Measurements from ENCODE around the gene P2RY12.

Gene P2RY12

GRCh38 chr3:151299006-151299405 is 85.5 kb downstream of the P2RY12 start:
- no peak overlapping the region for H3K27ac ChIP-seq (ENCODE audit: extremely low read depth, low read depth, low read length)
- POLR2A ChIA-PET: no interaction called here

GRCh38 chr3:151297429-151297828 is 87.1 kb downstream of the P2RY12 start:
- Histone ChIP-seq H3K4me3 (ENCODE audit: low read depth, low read length) (no peak overlapping the region), H3K36me3 (ENCODE audit: control insufficient read depth in 2 of 2, insufficient read depth in 1 of 2, low read length in 2 of 2) (no peaks in the 10 kb centered on the region), H3K9me3 (ENCODE audit: control insufficient read depth, insufficient read depth, low read depth, low read length) (no peaks in the 10 kb centered on the region), H3K27ac (ENCODE audit: extremely low read depth, low read depth, low read length) (no peak overlapping the region), H3K4me1 (ENCODE audit: control insufficient read depth, insufficient read depth, low read length) (no peaks in the 10 kb centered on the region)
- CTCF ChIA-PET: no interaction called here
- POLR2A ChIA-PET: no interaction called here
- TF ChIP-seq SP7 (tag by site-specific recombination; IDR thresholded peaks at IDR 0.05) (no peak), ZNF701 (tag by site-specific recombination; IDR thresholded peaks at IDR 0.05) (no peak), ZNF544 (tag by site-specific recombination; IDR thresholded peaks at IDR 0.05) (no peak), ZNF302 (tag by site-specific recombination; IDR thresholded peaks at IDR 0.05; ENCODE audit: low read depth) (no peak), MYNN (tag by site-specific recombination; IDR thresholded peaks at IDR 0.05; ENCODE audit: borderline replicate concordance) (no peak), ZNF16 (tag by site-specific recombination; IDR thresholded peaks at IDR 0.05; ENCODE audit: low read depth) (no peak), GFI1B (tag by site-specific recombination; IDR thresholded peaks at IDR 0.05) (no peak)
- TF ChIP-seq, protein P1, sequence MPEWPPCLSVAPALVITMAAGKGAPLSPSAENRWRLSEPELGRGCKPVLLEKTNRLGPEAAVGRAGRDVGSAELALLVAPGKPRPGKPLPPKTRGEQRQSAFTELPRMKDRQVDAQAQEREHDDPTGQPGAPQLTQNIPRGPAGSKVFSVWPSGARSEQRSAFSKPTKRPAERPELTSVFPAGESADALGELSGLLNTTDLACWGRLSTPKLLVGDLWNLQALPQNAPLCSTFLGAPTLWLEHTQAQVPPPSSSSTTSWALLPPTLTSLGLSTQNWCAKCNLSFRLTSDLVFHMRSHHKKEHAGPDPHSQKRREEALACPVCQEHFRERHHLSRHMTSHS (tag by site-specific recombination; IDR thresholded peaks at IDR 0.05): no peak

More at GRCh38 chr3:151299006-151299405, 85.5 kb downstream of the P2RY12 start:
- Histone ChIP-seq H3K4me3 (ENCODE audit: low read depth, low read length) (no peak overlapping the region), H3K4me1 (ENCODE audit: control insufficient read depth, insufficient read depth, low read length) (no peaks in the 10 kb centered on the region), H3K36me3 (ENCODE audit: control insufficient read depth in 2 of 2, insufficient read depth in 1 of 2, low read length in 2 of 2) (no peaks in the 10 kb centered on the region), H3K9me3 (ENCODE audit: control insufficient read depth, insufficient read depth, low read depth, low read length) (no peaks in the 10 kb centered on the region)
- CTCF ChIA-PET: no interaction called here
- TF ChIP-seq, protein P2, sequence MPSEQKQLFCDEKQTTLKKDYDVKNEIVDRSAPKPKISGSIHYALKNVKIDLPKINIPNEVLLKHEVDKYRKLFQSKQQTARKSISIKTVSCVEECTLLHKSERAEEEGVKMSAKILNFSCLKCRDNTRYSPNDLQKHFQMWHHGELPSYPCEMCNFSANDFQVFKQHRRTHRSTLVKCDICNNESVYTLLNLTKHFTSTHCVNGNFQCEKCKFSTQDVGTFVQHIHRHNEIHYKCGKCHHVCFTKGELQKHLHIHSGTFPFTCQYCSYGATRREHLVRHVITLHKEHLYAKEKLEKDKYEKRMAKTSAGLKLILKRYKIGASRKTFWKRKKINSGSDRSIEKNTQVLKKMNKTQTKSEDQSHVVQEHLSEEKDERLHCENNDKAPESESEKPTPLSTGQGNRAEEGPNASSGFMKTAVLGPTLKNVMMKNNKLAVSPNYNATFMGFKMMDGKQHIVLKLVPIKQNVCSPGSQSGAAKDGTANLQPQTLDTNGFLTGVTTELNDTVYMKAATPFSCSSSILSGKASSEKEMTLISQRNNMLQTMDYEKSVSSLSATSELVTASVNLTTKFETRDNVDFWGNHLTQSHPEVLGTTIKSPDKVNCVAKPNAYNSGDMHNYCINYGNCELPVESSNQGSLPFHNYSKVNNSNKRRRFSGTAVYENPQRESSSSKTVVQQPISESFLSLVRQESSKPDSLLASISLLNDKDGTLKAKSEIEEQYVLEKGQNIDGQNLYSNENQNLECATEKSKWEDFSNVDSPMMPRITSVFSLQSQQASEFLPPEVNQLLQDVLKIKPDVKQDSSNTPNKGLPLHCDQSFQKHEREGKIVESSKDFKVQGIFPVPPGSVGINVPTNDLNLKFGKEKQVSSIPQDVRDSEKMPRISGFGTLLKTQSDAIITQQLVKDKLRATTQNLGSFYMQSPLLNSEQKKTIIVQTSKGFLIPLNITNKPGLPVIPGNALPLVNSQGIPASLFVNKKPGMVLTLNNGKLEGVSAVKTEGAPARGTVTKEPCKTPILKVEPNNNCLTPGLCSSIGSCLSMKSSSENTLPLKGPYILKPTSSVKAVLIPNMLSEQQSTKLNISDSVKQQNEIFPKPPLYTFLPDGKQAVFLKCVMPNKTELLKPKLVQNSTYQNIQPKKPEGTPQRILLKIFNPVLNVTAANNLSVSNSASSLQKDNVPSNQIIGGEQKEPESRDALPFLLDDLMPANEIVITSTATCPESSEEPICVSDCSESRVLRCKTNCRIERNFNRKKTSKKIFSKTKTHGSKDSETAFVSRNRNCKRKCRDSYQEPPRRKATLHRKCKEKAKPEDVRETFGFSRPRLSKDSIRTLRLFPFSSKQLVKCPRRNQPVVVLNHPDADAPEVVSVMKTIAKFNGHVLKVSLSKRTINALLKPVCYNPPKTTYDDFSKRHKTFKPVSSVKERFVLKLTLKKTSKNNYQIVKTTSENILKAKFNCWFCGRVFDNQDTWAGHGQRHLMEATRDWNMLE (tag by site-specific recombination; conservative IDR thresholded peaks at IDR 0.05; ENCODE audit: low read depth): no peak
- TF ChIP-seq OVOL3 (tag by site-specific recombination; IDR thresholded peaks at IDR 0.05) (no peak), ZNF843 (tag by site-specific recombination; IDR thresholded peaks at IDR 0.05) (no peak), ZNF223 (tag by site-specific recombination; IDR thresholded peaks at IDR 0.05) (no peak), ZNF544 (tag by site-specific recombination; IDR thresholded peaks at IDR 0.05) (no peak), ZFP3 (tag by site-specific recombination; IDR thresholded peaks at IDR 0.05; ENCODE audit: low read depth) (no peak), ZNF155 (tag by site-specific recombination; IDR thresholded peaks at IDR 0.05) (no peak)
- TF ChIP-seq, protein P3, sequence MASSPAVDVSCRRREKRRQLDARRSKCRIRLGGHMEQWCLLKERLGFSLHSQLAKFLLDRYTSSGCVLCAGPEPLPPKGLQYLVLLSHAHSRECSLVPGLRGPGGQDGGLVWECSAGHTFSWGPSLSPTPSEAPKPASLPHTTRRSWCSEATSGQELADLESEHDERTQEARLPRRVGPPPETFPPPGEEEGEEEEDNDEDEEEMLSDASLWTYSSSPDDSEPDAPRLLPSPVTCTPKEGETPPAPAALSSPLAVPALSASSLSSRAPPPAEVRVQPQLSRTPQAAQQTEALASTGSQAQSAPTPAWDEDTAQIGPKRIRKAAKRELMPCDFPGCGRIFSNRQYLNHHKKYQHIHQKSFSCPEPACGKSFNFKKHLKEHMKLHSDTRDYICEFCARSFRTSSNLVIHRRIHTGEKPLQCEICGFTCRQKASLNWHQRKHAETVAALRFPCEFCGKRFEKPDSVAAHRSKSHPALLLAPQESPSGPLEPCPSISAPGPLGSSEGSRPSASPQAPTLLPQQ (tag by site-specific recombination; IDR thresholded peaks at IDR 0.05): no peak
- TF ChIP-seq, protein P4, sequence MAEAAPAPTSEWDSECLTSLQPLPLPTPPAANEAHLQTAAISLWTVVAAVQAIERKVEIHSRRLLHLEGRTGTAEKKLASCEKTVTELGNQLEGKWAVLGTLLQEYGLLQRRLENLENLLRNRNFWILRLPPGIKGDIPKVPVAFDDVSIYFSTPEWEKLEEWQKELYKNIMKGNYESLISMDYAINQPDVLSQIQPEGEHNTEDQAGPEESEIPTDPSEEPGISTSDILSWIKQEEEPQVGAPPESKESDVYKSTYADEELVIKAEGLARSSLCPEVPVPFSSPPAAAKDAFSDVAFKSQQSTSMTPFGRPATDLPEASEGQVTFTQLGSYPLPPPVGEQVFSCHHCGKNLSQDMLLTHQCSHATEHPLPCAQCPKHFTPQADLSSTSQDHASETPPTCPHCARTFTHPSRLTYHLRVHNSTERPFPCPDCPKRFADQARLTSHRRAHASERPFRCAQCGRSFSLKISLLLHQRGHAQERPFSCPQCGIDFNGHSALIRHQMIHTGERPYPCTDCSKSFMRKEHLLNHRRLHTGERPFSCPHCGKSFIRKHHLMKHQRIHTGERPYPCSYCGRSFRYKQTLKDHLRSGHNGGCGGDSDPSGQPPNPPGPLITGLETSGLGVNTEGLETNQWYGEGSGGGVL (tag by site-specific recombination; IDR thresholded peaks at IDR 0.05): no peak

Data from HEK293 (cell line).